Adrenal gland (tissue), 12 donors: Measurements from ENCODE around the gene ANP32A. TPM values are rescaled to one million over a fixed set of nuclear protein-coding genes. Genes with fewer than 3 reads are reported as not detected.

Source experiments
- DNase-seq, 7 donors: peaks; one replicate each; pipeline ENCODE4 v3.0.0-alpha.2; 2019 to 2020
- H3K27ac ChIP-seq, 5 donors: fragments of 200-600 bp; sonication (generic) in 4 of 5; 1 replicate in 3 of 5; 2 replicates in 2 of 5; pipeline versions ENCODE4 v1.5.1 to v1.8.0; 2016 to 2020; ENCODE audit warnings: mild to moderate bottlenecking in 1 of 5
- H3K27me3 ChIP-seq: fragments of 200-600 bp; 2 replicates; pipeline ENCODE4 v1.8.0; 2021
- H3K36me3 ChIP-seq, 2 donors: fragments of 200-600 bp; replicated peaks in 1 of 2; 1 replicate in 1 of 2; 2 replicates in 1 of 2; pipeline versions ENCODE4 v1.5.1 to v1.8.0; 2018 to 2022
- H3K4me1 ChIP-seq, 2 donors: fragments of 200-600 bp; replicated peaks in 1 of 2; 1 replicate in 1 of 2; 2 replicates in 1 of 2; pipeline versions ENCODE4 v1.5.1 to v1.8.0; 2018 to 2021
- H3K4me3 ChIP-seq, 4 donors: fragments of 200-600 bp; sonication (generic) in 3 of 4; one replicate each; pipeline ENCODE4 v1.5.1; 2016 to 2018
- H3K9me3 ChIP-seq, 3 donors: fragments of 200-600 bp; sonication (generic) in 1 of 3; replicated peaks in 1 of 3; 1 replicate in 2 of 3; 2 replicates in 1 of 3; pipeline versions ENCODE4 v1.5.1 to v1.8.0; 2016 to 2021
- POLR2A ChIP-seq, 2 donors: fragments of 450-650 bp; IDR thresholded peaks; one replicate each; pipeline ENCODE4 v1.6.1; 2017; ENCODE audit warnings: antibody characterized with exemption in 2 of 2, mild to moderate bottlenecking in 2 of 2, moderate library complexity in 1 of 2
- WGBS, 4 donors: extraction: QIAGEN DNeasy Blood & Tissue Kit in 2 of 4; methylation state at CpG; one replicate each; pipeline versions ENCODE4 v1.1.5 to v1.1.7; 2013 to 2017; 5-methylcytosine and 5-hydroxymethylcytosine counted together
- intact Hi-C, 2 donors: fragments of 100-400 bp; cut with DNase I; formaldehyde crosslinking; loops; one replicate each; pipeline versions ENCODE4 v1.14.1 to v1.15.0; 2022 to 2023
- polyA plus RNA-seq, 3 donors: library from polyadenylated mRNA; stranded (reverse); fragments of 200-250 nt in 2 of 3; fragments of 350-450 nt in 1 of 3; fragmentation: Illumina TruSeq in 1 of 3; extraction: RNeasy Lipid Tissue Mini Kit (QIAGEN cat#74804) in 1 of 3; gene quantifications; one replicate each; pipeline ENCODE4 v1.2.3, GENCODE V29; 2013 to 2014
- total RNA-seq, 9 donors: library from RNA; depleted of rRNA in 4 of 9; stranded (reverse); fragments of >200 nt in 4 of 9; fragments of 120-200 nt in 1 of 9; fragmentation: NEBNext Ultra II Directional in 1 of 9; extraction: Animal tissue kit (Norgen Biotek cat#: 25700) in 1 of 9; gene quantifications; one replicate each; pipeline versions ENCODE4 v1.1.0 to v1.2.4, GENCODE V29; 2013 to 2023
- TF ChIP-seq, protein P1 (sequence below), 6 experiments: fragments of 450-650 bp in 4 of 6; fragments of 200-600 bp in 2 of 6; sonication (generic) in 1 of 6; IDR thresholded peaks; 1 replicate in 5 of 6; 2 replicates in 1 of 6; pipeline versions ENCODE4 v1.5.1 to v1.8.0; 2016 to 2021; ENCODE audit warnings: antibody characterized with exemption in 6 of 6, mild to moderate bottlenecking in 2 of 6, moderate library complexity in 1 of 6
- donor health status: healthy with polysubstance abuse.
- donor health status: Bipolar disorder and iron deficiency.
- donor health status: DM: yes; HTN: yes; CAD: no.
- donor health status: DM: no; HTN: no; CAD: no.
- donor health status: DM: no; HTN: no; CAD: no.
- donor health status: DM: yes; HTN: yes; CAD: no.

ANP32A gene
- total and polyA plus RNA-seq, 12 donors, result 44.5 to 170 (median 79.5) TPM

DNA sequence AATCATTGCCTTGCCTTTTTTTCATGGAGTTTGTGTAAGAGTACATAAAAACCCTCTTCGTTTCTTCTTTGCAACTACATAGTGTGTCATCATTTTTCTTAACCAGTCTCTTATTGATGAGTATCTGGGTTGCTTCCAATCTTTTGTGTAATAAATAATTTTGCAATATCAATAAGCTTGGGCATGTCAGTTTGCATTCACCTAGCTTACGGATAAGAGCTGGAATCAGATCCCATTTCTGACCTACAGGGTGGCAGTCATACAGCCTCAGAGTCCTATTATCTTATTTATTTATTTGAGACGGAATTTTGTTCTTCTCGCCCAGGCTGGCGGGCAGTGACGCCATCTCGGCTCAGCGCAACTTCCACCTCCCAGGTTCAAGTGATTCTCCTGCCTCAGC is 18.3 kb downstream of the ANP32A start:
- peak overlapping the region in 1 of 5 donors; percentile 12 for H3K27ac ChIP-seq
- no peaks in the 10 kb centered on the region for H3K9me3 ChIP-seq
- 85 to 90% (median 89%) methylated on average over 8 of the region's 8 CpGs for WGBS, 4 donors
- no peaks in the 10 kb centered on the region for H3K27me3 ChIP-seq
- intact Hi-C loops, result no loop called here
- peaks cover 16 to 26% of the 10 kb centered on the region in 2 donors for H3K4me1 ChIP-seq
- H3K36me3 ChIP-seq, result no peaks in the 10 kb centered on the region
- peak in 1 of 7 donors; percentile 33 for DNase-seq
- TF ChIP-seq, protein P1, sequence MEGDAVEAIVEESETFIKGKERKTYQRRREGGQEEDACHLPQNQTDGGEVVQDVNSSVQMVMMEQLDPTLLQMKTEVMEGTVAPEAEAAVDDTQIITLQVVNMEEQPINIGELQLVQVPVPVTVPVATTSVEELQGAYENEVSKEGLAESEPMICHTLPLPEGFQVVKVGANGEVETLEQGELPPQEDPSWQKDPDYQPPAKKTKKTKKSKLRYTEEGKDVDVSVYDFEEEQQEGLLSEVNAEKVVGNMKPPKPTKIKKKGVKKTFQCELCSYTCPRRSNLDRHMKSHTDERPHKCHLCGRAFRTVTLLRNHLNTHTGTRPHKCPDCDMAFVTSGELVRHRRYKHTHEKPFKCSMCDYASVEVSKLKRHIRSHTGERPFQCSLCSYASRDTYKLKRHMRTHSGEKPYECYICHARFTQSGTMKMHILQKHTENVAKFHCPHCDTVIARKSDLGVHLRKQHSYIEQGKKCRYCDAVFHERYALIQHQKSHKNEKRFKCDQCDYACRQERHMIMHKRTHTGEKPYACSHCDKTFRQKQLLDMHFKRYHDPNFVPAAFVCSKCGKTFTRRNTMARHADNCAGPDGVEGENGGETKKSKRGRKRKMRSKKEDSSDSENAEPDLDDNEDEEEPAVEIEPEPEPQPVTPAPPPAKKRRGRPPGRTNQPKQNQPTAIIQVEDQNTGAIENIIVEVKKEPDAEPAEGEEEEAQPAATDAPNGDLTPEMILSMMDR (IDR thresholded peaks at IDR 0.05), result no peak
- no peak for TF ChIP-seq POLR2A (IDR thresholded peaks at IDR 0.05)
- no peak overlapping the region for H3K4me3 ChIP-seq

DNA sequence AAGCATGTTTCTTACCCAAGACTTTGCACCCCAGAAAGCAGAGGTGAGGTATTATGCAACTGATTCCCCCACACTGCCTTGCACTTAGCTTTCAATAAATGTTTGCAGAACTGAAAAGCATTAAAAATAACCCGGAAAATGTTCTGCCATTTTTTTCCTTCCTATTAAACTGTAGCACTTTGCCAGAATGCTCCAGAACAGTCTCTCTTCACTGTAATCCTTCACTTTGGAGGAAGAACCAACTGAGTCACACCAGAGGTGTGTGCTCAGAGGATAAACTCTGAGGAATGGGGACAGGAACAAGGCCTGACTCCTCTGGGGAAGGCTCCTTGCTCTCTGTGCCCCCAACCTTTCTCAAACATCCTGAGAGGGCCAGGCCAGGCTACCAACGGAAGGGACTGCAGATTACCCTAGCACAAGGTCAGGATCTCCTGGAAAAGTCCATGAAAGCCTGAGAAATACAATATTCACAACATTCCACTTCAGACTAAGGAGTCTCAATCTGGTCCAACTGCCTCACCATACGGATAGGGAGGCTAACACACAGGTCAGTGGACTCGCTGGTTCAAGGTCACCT is 19.0 kb downstream of the ANP32A start:
- Histone ChIP-seq H3K27me3 (no peaks in the 10 kb centered on the region), H3K27ac (peak overlapping the region in 1 of 5 donors; percentile 12), H3K4me1 (peaks cover 16 to 30% of the 10 kb centered on the region in 2 donors), H3K36me3 (no peaks in the 10 kb centered on the region), H3K4me3 (no peak overlapping the region), H3K9me3 (no peaks in the 10 kb centered on the region)
- 27 to 41% (median 34%) methylated on average over 4 of the region's 4 CpGs for WGBS, 4 donors
- TF ChIP-seq, protein P1 (IDR thresholded peaks at IDR 0.05), result no peak
- TF ChIP-seq POLR2A (IDR thresholded peaks at IDR 0.05), result no peak
- peak in 1 of 7 donors; percentile 49 for DNase-seq
- intact Hi-C loops, result no loop called here

DNA sequence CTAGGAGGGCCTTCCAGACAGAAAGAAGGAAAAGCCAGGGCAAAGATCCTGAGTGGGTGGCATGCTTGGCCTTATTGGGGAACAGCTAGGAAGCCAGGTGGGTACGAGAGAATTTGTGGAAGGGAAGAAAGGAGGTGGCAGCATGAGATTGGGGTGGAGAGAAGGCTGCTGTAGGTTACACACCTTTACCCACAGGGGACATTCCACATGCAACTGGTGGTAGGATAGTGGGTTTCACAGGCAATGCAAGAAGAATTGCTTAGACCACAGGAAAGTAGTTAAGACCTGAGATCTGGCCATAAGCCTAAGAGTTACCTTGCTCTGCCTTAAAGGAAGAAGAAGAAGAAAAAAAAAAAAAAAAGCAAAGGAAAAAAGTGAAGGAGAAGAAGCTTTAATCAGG is 19.8 kb downstream of the ANP32A start:
- 93 to 100% (median 95%) methylated on average over 1 of the region's 1 CpG for WGBS, 4 donors
- no peaks in the 10 kb centered on the region for H3K9me3 ChIP-seq
- no peak for DNase-seq
- H3K27ac ChIP-seq, result no peak overlapping the region
- peaks cover 16 to 32% of the 10 kb centered on the region in 2 donors for H3K4me1 ChIP-seq
- no peak overlapping the region for H3K4me3 ChIP-seq
- no peaks in the 10 kb centered on the region for H3K36me3 ChIP-seq
- intact Hi-C loops, result no loop called here
- no peaks in the 10 kb centered on the region for H3K27me3 ChIP-seq
- TF ChIP-seq, protein P1 (IDR thresholded peaks at IDR 0.05), result no peak
- no peak for TF ChIP-seq POLR2A (IDR thresholded peaks at IDR 0.05)

DNA sequence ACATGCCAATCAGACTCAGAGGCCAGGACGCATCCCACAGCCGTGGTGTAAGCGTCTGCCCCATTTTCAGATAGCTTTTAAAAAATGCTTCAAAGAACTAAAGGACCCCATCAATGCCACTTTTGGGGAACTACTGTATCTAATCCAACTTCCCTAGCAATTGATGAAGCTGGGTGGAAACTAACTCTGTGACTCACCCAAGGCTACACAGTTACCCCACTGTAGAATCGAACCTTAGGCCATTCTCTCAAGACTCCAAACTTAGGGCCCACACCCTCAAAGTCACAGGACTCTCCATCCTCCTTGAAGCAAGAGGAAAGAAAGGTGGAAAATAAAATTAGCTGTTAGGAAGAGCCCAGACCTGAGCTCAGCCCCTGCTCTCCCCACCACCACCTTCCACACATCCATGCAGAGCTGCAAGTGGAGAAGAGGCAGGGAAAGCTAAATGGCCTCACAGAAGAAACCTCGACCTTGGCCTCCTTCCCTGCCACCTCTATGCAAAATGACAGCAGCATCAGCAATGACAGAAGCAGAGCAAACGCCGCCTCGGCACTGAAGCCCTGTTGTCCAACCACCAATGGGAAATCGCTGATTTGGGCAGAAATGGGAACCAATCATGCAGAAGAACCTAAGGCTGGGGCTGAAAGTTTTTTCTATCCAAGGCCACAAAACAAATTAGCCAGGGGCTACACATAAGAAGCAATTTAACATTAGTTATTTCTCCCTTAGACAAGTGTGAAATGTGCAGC is 22.2 kb downstream of the ANP32A start:
- H3K4me3 ChIP-seq, result no peak overlapping the region
- no peaks in the 10 kb centered on the region for H3K27me3 ChIP-seq
- no peaks in the 10 kb centered on the region for H3K36me3 ChIP-seq
- no peaks in the 10 kb centered on the region for H3K9me3 ChIP-seq
- intact Hi-C loops, result no loop called here
- peaks cover 29 to 52% of the 10 kb centered on the region in 2 donors for H3K4me1 ChIP-seq
- peak overlapping the region in 2 of 5 donors; percentile 16 to 22 for H3K27ac ChIP-seq
- TF ChIP-seq POLR2A (IDR thresholded peaks at IDR 0.05), result no peak
- TF ChIP-seq, protein P1 (IDR thresholded peaks at IDR 0.05), result no peak
- peak in 2 of 7 donors; percentile 51 to 61 for DNase-seq
- WGBS, 4 donors, result 44 to 60% (median 55%) methylated on average over 9 of the region's 9 CpGs
